OCI-LY3 (cell line): Measurements from ENCODE around the gene NME9.
A peak's percentile ranks its signal among the peaks of the same experiment; 100 is the strongest.

ENCODE experiments used
- H2AFZ ChIP-seq: fragments of 200-600, 300-600 bp; shearing (Covaris generic); 2 replicates; pipeline ENCODE4 v1.6.0; 2014; ENCODE audit warnings: antibody characterized with exemption, low read depth, low read length
- H3K27ac ChIP-seq: fragments of 200-600, 300-600 bp; sonication (generic); 2 replicates; pipeline ENCODE4 v1.5.1; 2014; ENCODE audit warnings: mild to moderate bottlenecking, low read length, moderate library complexity, mixed read lengths
- H3K27me3 ChIP-seq: fragments of 200-600, 300-600 bp; sonication (generic); 2 replicates; pipeline ENCODE4 v1.6.1; 2014; ENCODE audit warnings: low read depth, low read length, mixed read lengths
- H3K36me3 ChIP-seq: fragments of 200-600, 300-600 bp; sonication (generic); replicated peaks from 2 replicates; pipeline ENCODE3; 2014; ENCODE audit warnings: low read depth, low read length, mixed read lengths
- H3K4me1 ChIP-seq: fragments of 300-600, 200-600 bp; sonication (generic); 2 replicates; pipeline ENCODE4 v1.6.1; 2014; ENCODE audit warnings: low read length, mixed read lengths
- H3K4me2 ChIP-seq: fragments of 200-600, 300-600 bp; sonication (generic); 2 replicates; pipeline ENCODE4 v1.6.1; 2014; ENCODE audit warnings: low read length, mixed read lengths
- H3K4me3 ChIP-seq: fragments of 300-600, 200-600 bp; sonication (generic); 2 replicates; pipeline ENCODE4 v1.5.1; 2014; ENCODE audit warnings: antibody characterized with exemption, mild to moderate bottlenecking, low read length, moderate library complexity
- H3K79me2 ChIP-seq: fragments of 300-600, 200-600 bp; shearing (Covaris generic); 2 replicates; pipeline ENCODE4 v1.6.1; 2014; ENCODE audit warnings: mild to moderate bottlenecking, low read length, mixed read lengths
- H3K9ac ChIP-seq: fragments of 300-600, 200-600 bp; shearing (Covaris generic); 2 replicates; pipeline ENCODE4 v1.6.0; 2014; ENCODE audit warnings: mild to moderate bottlenecking, low read length, moderate library complexity
- H3K9me3 ChIP-seq: fragments of 200-600, 300-600 bp; shearing (Covaris generic); 2 replicates; pipeline ENCODE4 v1.6.1; 2014; ENCODE audit warnings: low read length, mixed read lengths; ENCODE audit not compliant: insufficient read depth
- H4K20me1 ChIP-seq: fragments of 200-600, 300-600 bp; sonication (generic); 2 replicates; pipeline ENCODE4 v1.6.1; 2016; ENCODE audit warnings: low read length, mixed read lengths; ENCODE audit not compliant: insufficient read depth
- EZH2phosphoT487 ChIP-seq: fragments of 200-600 bp; shearing (Covaris generic); IDR thresholded peaks from 2 replicates; pipeline ENCODE4 v1.6.1; 2018; ENCODE audit warnings: antibody characterized with exemption, mixed run types, low read depth
- TF ChIP-seq, protein P1 (sequence below): fragments of 200-600, 300-600 bp; sonication (generic); IDR thresholded peaks from 2 replicates; pipeline ENCODE4 v1.5.1; 2014; ENCODE audit warnings: antibody characterized with exemption, low read length, low read depth

NME9 gene

GRCh38 chr3:138373087-138373735 is 43.6 kb upstream of the NME9 start:
- H3K79me2 ChIP-seq = no peaks in the 10 kb centered on the region
- H3K36me3 ChIP-seq = no peaks in the 10 kb centered on the region
- no peak overlapping the region for H3K4me3 ChIP-seq
- H3K4me1 ChIP-seq = peaks cover 18% of the 10 kb centered on the region
- no peak overlapping the region for H3K27ac ChIP-seq
- TF ChIP-seq EZH2phosphoT487 = no peak
- TF ChIP-seq, protein P1, sequence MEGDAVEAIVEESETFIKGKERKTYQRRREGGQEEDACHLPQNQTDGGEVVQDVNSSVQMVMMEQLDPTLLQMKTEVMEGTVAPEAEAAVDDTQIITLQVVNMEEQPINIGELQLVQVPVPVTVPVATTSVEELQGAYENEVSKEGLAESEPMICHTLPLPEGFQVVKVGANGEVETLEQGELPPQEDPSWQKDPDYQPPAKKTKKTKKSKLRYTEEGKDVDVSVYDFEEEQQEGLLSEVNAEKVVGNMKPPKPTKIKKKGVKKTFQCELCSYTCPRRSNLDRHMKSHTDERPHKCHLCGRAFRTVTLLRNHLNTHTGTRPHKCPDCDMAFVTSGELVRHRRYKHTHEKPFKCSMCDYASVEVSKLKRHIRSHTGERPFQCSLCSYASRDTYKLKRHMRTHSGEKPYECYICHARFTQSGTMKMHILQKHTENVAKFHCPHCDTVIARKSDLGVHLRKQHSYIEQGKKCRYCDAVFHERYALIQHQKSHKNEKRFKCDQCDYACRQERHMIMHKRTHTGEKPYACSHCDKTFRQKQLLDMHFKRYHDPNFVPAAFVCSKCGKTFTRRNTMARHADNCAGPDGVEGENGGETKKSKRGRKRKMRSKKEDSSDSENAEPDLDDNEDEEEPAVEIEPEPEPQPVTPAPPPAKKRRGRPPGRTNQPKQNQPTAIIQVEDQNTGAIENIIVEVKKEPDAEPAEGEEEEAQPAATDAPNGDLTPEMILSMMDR = no peak
- peaks cover 41% of the 10 kb centered on the region for H4K20me1 ChIP-seq
- H3K4me2 ChIP-seq = no peak overlapping the region
- no peak overlapping the region for H3K9ac ChIP-seq
- H3K9me3 ChIP-seq = no peaks in the 10 kb centered on the region
- peaks cover 89% of the 10 kb centered on the region for H3K27me3 ChIP-seq
- H2AFZ ChIP-seq = no peak overlapping the region

- Histone ChIP-seq H3K4me2 (peak overlapping the region; percentile 52), H3K79me2 (no peaks in the 10 kb centered on the region), H3K36me3 (no peaks in the 10 kb centered on the region)
Observed at GRCh38 chr3:138371070-138371965, 41.7 kb upstream of the NME9 start.

DNA sequence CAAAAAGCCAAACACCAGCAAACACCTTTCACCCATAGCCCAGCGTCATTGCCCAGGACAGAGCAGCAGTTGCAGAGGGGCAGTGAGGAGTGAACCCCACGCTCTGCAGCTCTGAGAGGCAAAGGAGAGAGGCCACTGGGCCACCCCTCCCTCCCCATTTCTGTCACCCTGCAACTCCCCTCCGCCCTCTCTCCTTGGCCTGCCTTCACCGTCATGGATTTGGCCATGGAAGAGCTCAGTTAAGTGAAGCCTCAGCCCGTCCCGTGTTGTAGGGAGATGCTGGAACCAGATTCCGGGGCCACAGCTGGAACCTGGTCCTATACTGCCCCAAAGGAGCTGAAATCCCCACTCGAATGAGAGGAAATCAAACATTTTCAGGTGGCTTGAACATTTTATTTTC is 40.7 kb upstream of the NME9 start:
- H3K4me3 ChIP-seq = no peak overlapping the region
- H4K20me1 ChIP-seq = peaks cover 48% of the 10 kb centered on the region
- no peaks in the 10 kb centered on the region for H3K9me3 ChIP-seq
- H3K4me1 ChIP-seq = peaks cover 26% of the 10 kb centered on the region
- no peaks in the 10 kb centered on the region for H3K79me2 ChIP-seq
- peaks cover 92% of the 10 kb centered on the region for H3K27me3 ChIP-seq
- no peak for TF ChIP-seq EZH2phosphoT487
- TF ChIP-seq, protein P1 = no peak
- no peaks in the 10 kb centered on the region for H3K36me3 ChIP-seq
- no peak overlapping the region for H2AFZ ChIP-seq
- H3K4me2 ChIP-seq = no peak overlapping the region
- no peak overlapping the region for H3K27ac ChIP-seq
- H3K9ac ChIP-seq = no peak overlapping the region

More at GRCh38 chr3:138371070-138371965, 41.7 kb upstream of the NME9 start:
- H2AFZ ChIP-seq = no peak overlapping the region
- TF ChIP-seq, protein P1 = no peak
- TF ChIP-seq EZH2phosphoT487 = peak; percentile 68
- peaks cover 48% of the 10 kb centered on the region for H4K20me1 ChIP-seq
- peak overlapping the region; percentile 5; the same call in 1 of the 2 replicates for H3K4me3 ChIP-seq
- no peaks in the 10 kb centered on the region for H3K9me3 ChIP-seq
- H3K27me3 ChIP-seq = peaks cover 91% of the 10 kb centered on the region
- H3K27ac ChIP-seq = no peak overlapping the region
- no peak overlapping the region for H3K9ac ChIP-seq
- peaks cover 26% of the 10 kb centered on the region for H3K4me1 ChIP-seq
